Measurements from ENCODE around the gene MT1A.
"Not testable (repeated sequence)": the region's sequence is repeated elsewhere in the genome, so short reads cannot be mapped to it uniquely, and the experiment has no call there.

The MT1A gene

GRCh38 chr16:56658327-56658875, 19.9 kb downstream of the MT1A start:
- DNase-seq = no peak

DNA sequence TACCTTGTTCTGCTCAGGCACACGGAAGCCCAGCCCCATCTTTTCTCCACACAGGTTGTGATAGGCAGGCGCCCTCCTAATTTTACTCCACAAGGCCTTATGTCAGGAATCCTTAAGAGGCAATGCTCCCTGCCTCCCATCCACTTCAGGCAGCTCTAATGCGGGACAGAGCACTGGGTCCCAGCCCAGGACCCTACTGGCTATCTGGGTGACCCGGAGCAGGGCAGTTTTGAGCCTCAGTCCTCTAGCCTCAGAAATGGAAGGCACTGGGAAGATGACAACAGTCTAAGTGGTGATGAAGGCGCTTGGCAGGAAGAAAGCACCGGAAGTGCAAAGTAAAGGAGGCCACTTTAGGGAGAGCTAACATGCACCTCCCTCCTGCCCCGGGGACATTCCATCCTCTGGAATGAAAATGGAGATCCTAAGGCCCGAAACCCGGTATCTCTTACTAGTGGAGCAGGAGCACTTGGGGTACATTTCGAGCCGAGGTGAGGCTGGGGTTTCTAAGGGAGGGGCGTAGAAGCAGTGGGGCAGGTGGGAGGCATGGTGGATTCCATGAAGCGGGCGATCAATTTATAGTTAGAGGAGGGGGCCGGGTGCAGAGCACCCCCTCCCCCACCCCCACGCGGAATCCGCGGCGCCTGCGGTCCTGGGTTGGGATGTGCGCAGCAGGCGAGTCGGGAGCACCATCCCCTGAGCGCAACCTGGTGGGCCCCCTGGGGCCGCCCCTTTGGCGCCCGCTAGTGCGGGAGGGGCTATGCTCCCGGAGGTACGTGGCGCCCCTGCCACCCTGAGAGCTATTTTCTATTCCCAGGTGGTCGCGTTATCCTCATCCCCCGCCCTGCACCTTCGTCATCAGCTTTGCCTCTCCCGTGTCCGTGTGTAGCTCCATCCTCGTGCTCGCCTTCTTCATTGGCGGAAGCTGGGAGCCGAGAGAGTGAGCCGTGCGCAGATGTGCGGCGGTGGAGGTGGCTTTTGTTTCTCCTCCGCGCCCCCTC, 24.2 kb downstream of the MT1A start:
- peak; percentile 30 for DNase-seq

GRCh38 chr16:56664506-56664905, 26.0 kb downstream of the MT1A start:
- no peak for DNase-seq

- not testable (repeated sequence) for DNase-seq
Observed at GRCh38 chr16:56665286-56666261, 27.1 kb downstream of the MT1A start.

DNA sequence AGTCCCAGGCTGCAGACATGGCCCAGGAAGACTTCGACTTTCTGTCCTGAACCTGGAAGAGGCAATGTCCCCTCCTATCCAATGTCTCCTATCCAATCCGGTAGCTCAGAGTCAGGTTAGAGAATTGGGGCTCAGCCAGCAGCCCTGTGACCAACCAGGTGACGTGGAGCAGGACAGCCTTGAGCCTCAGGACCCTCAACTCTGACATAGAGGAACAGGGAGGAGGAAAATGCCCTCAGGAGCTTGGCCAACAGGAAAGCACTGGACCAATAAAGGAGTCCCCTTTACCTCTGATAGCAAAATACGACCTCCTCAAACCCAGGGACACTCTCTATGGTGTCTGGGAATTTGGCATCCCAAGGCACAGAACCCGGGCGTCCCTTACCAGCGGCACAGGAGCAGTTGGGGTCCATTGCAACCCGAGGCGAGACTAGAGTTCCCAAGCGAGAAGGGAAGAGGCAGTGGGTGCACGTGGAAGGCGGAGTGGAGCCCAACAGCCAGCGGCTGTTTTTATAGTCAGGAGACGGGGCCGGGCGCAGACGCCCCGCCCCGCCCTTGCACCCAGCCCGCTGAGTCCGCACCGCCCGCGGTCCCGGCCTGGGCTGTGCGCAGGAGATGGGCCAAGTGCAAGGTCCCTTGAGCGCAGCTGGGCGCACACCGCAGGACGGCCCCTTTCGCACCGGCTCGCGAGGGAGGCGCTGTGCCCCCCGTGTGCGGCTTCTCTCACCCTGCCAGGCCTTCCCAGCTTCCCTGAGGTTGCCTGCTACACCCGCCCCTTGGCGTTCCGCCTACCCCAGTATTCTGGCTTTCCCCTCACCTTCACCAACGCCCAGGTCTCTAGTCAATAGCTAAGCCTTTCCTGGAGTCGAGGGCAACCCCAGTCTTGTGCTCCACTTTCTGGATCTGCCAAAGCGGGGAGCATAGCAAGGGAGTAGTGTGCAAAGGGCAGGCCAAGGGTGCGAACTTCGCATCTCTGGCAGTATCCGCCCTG, 29.4 kb downstream of the MT1A start, which contains the start of gene MT1G:
TSS of gene MT1G (minus strand) at position 485 of the 991 bp plus-strand sequence. CDS start at position 413, 72 bp downstream.
- peak; percentile 9 for DNase-seq

DNA sequence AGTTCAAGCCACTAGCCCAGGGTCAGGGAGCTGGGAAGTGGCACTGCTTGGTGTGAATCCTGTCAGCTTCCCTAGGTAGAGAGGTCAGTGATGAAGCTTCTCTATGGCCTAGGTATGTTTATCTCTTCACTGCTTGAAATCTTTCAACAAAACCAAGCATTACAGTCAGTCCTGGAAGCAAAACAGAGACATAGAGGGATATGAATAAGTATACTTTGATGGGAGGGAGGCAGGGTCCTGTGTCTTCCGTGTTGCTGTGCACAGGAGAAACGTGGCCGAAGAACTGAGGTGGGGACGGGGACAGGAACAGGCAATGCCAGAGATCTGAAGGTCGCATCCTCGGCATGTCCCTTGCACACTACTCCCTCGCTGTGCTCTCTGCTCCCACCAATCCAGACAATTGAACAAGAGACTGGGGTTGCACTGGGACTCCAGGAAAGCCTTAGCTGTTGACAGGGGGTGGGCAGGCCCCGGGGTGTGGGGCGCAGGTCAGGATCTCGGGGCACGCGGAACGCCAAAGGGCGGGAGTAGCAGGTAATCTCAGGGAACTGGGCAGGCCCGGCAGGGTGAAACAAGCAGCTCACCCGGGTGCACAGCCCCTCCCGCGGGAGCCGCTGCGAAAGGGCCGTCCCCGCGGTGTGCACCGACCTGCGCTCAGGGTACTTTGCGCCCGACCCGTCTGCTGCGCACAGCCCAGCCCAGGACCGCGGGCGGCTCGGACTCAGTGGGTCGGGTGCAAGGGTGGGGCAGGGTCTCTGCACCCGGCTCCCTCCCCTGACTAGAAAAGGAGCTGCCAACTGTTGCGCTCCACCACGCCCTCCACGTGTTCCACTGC, 30.8 kb downstream of the MT1A start, which contains the start of gene MT1H:
TSS of gene MT1H (plus strand) at position 810 of the 835 bp plus-strand sequence. CDS start 71 bp downstream, outside the sequence.
- no peak for DNase-seq

DNA sequence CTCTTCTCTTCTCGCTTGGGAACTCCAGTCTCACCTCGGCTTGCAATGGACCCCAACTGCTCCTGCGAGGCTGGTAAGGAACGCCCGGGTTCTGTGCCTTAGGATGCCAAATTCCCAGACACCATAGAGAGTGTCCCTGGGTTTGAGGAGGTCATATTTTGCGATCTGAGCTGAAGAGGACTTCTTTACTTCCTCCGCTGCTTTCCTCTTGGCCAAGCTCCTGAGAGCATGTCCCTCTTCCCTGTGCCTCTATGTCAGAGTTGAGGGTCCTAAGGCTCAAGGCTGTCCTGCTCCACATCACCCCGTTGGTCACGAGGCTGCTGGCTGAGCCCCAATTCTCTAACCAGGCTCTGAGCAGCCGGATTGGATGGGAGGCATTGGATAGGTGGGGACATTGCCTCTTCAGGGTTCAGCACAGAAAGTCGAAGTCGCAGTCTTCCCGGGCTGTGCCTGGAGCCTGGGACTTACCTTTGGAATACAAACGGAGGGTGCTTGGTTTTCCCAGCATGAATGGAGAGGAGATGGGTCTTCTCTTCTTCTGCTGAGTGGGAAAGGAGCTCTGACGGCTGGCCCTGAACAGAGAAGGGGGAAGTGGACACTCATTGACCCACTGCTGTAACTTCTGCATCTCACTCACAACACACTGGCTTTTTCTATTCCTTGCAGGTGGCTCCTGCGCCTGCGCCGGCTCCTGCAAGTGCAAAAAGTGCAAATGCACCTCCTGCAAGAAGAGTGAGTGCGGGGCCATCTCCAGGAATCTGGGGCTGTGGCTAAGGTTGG, 31.6 kb downstream of the MT1A start:
- DNase-seq = no peak

DNA sequence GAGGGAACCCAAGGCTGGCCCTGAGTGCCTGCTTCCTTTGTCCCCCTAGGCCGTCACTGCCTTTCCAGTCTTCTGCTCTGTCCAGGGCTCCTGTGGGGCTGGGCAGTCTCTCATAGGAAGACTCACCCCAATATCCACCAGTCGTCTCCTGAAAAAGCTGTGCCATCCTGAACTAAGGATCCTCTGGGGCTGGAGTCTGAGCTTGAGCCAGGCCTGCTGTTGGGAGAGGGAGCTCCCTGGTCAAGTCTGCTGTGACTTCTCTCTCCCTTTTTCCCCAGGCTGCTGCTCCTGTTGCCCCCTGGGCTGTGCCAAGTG, 32.1 kb downstream of the MT1A start:
- no peak for DNase-seq

- DNase-seq = not testable (repeated sequence)
Observed at GRCh38 chr16:56671691-56672090, 33.2 kb downstream of the MT1A start.

GRCh38 chr16:56672171-56672570, 33.7 kb downstream of the MT1A start:
- DNase-seq = not testable (repeated sequence)

- DNase-seq = no peak
Observed at GRCh38 chr16:56672761-56673536, 34.5 kb downstream of the MT1A start.

GRCh38 chr16:56673921-56674320, 35.5 kb downstream of the MT1A start:
- DNase-seq = peak; percentile 30

DNA sequence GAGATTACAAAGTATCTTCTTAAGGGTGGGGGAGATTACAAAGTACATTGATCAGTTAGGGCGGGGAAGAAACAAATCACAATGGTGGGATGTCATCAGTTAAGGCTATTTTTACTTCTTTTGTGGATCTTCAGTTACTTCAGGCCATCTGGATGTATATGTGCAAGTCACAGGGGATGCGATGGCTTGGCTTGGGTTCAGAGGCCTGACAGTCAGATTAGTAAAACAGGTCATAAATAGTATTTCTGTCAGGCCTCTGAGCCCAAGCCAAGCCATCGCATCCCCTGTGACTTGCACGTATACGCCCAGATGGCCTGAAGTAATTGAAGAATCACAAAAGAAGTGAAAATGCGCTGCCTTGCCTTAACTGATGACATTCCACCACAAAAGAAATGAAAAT, 36.1 kb downstream of the MT1A start:
- DNase-seq = not testable (repeated sequence)

GRCh38 chr16:56675685-56676210, 37.3 kb downstream of the MT1A start:
- peak; percentile 34 for DNase-seq

DNA sequence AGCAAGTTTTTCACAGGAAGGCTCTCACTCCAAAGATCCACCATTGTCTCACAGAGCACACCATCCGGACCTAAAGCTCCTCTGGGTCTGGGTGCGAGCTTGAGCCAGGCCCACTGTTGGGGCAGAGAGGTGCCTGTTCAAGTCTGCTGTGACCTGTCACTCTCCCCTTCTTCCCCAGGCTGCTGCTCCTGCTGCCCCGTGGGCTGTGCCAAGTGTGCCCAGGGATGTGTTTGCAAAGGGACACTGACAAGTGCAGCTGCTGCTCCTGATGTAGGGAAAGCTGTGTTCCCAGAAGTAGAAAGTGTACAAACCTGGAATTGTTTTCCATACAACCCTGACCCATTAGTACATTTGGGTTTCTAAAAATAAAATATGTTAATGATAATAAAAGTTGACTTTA, 39.0 kb downstream of the MT1A start:
- no peak for DNase-seq

- DNase-seq = no peak
Observed at GRCh38 chr16:56679078-56679730, 40.7 kb downstream of the MT1A start.

- no peak for DNase-seq
Observed at GRCh38 chr16:56679818-56680217, 41.4 kb downstream of the MT1A start.

Measured in CD4-positive, alpha-beta T cell treated with Interleukin-12 subunit alpha and Interleukin-12 subunit beta, for 1 hour (primary cell).